Measurements from ENCODE around the gene METAP1D.
"Not testable (repeated sequence)": the region's sequence is repeated elsewhere in the genome, so short reads cannot be mapped to it uniquely, and the experiment has no call there.

METAP1D gene

GRCh38 chr2:172049567-172050120 lies 49.9 kb downstream of the METAP1D start:
- no peak for DNase-seq

GRCh38 chr2:172050479-172051125 lies 50.8 kb downstream of the METAP1D start:
- no peak for DNase-seq

- DNase-seq, result no peak
Observed at GRCh38 chr2:172052000-172052983, 52.5 kb downstream of the METAP1D start.

GRCh38 chr2:172053486-172053885 lies 53.7 kb downstream of the METAP1D start:
- DNase-seq, result no peak

GRCh38 chr2:172056293-172056692 lies 56.5 kb downstream of the METAP1D start:
- no peak for DNase-seq

- no peak for DNase-seq
Observed at GRCh38 chr2:172058660-172059059, 58.9 kb downstream of the METAP1D start.

- DNase-seq, result not testable (repeated sequence)
Observed at GRCh38 chr2:172060118-172060517, 60.4 kb downstream of the METAP1D start.

- DNase-seq, result no peak
Observed at GRCh38 chr2:172062402-172063004, 62.8 kb downstream of the METAP1D start.

- DNase-seq, result no peak
Observed at GRCh38 chr2:172063446-172063845, 63.7 kb downstream of the METAP1D start.

GRCh38 chr2:172065111-172065510 lies 65.4 kb downstream of the METAP1D start:
- DNase-seq, result no peak

GRCh38 chr2:172066394-172066886 lies 66.7 kb downstream of the METAP1D start:
- no peak for DNase-seq

- not testable (repeated sequence) for DNase-seq
Observed at GRCh38 chr2:172067905-172068304, 68.2 kb downstream of the METAP1D start.

- DNase-seq, result no peak
Observed at GRCh38 chr2:172070936-172071335, 71.2 kb downstream of the METAP1D start.

GRCh38 chr2:172072303-172072702 lies 72.5 kb downstream of the METAP1D start:
- DNase-seq, result no peak

- DNase-seq, result no peak
Observed at GRCh38 chr2:172072706-172073105, 73.0 kb downstream of the METAP1D start.

GRCh38 chr2:172073518-172073917 lies 73.8 kb downstream of the METAP1D start:
- no peak for DNase-seq

GRCh38 chr2:172074254-172074653 lies 74.5 kb downstream of the METAP1D start:
- no peak for DNase-seq

- DNase-seq, result no peak
Observed at GRCh38 chr2:172079416-172079815, 79.7 kb downstream of the METAP1D start.

- no peak for DNase-seq
Observed at GRCh38 chr2:172079838-172080640, 80.3 kb downstream of the METAP1D start.

GRCh38 chr2:172080641-172081220 lies 81.0 kb downstream of the METAP1D start:
- DNase-seq, result no peak

- DNase-seq, result no peak
Observed at GRCh38 chr2:172081221-172082022, 81.7 kb downstream of the METAP1D start.

Data from NCI-H524 treated with DMSO at 0.1 percent for 48 hours (cell line).